GM21619 (cell line): ENCODE measurements around the gene CGNL1.

Experiments used
- ATAC-seq: cut with Tn5 transposase; IDR thresholded peaks from one replicate; pipeline ENCODE4 v1.9.1; 2021; ENCODE audit not compliant: unreplicated experiment

CGNL1 gene

GRCh38 chr15:57451555-57451954, 75.2 kb downstream of the CGNL1 start:
- no peak for ATAC-seq

GRCh38 chr15:57452090-57452754, 75.9 kb downstream of the CGNL1 start:
- no peak for ATAC-seq

GRCh38 chr15:57455929-57456328, 79.6 kb downstream of the CGNL1 start:
- no peak for ATAC-seq

- no peak for ATAC-seq
These were observed 80.3 kb downstream of the CGNL1 start for GRCh38 chr15:57456559-57456958.

GRCh38 chr15:57457726-57458125, 81.4 kb downstream of the CGNL1 start:
- ATAC-seq: no peak

- no peak for ATAC-seq
These were observed 82.1 kb downstream of the CGNL1 start for GRCh38 chr15:57458356-57458781.

- ATAC-seq: no peak
These were observed 84.0 kb downstream of the CGNL1 start for GRCh38 chr15:57460208-57460816.

- ATAC-seq: no peak
These were observed 85.2 kb downstream of the CGNL1 start for GRCh38 chr15:57461541-57461940.

GRCh38 chr15:57462381-57462780, 86.1 kb downstream of the CGNL1 start:
- no peak for ATAC-seq

GRCh38 chr15:57463360-57463759, 87.1 kb downstream of the CGNL1 start:
- ATAC-seq: no peak

GRCh38 chr15:57464480-57464879, 88.2 kb downstream of the CGNL1 start:
- no peak for ATAC-seq

GRCh38 chr15:57468486-57468885, 92.2 kb downstream of the CGNL1 start:
- ATAC-seq: no peak

GRCh38 chr15:57470543-57470942, 94.2 kb downstream of the CGNL1 start:
- ATAC-seq: no peak

GRCh38 chr15:57472861-57473260, 96.6 kb downstream of the CGNL1 start:
- ATAC-seq: no peak

- ATAC-seq: no peak
These were observed 100.2 kb downstream of the CGNL1 start for GRCh38 chr15:57476533-57476975.

GRCh38 chr15:57477736-57478522, 101.6 kb downstream of the CGNL1 start:
- ATAC-seq: peak; percentile 76

GRCh38 chr15:57479005-57479404, 102.7 kb downstream of the CGNL1 start:
- ATAC-seq: no peak

- no peak for ATAC-seq
These were observed 104.9 kb downstream of the CGNL1 start for GRCh38 chr15:57481038-57481705.

GRCh38 chr15:57485869-57486268, 109.6 kb downstream of the CGNL1 start:
- ATAC-seq: no peak

- ATAC-seq: no peak
These were observed 110.5 kb downstream of the CGNL1 start for GRCh38 chr15:57486833-57487232.

- no peak for ATAC-seq
These were observed 112.8 kb downstream of the CGNL1 start for GRCh38 chr15:57489122-57489521.
